ENCODE data around the gene PDXP. TPM values are rescaled to one million over a fixed set of nuclear protein-coding genes. Genes with fewer than 3 reads are reported as not detected.
A peak's percentile ranks its signal among the peaks of the same experiment; 100 is the strongest.

The PDXP gene
- total and polyA plus RNA-seq, 4 experiments from 2014 or later, result 0.38 to 9.8 (median 7.2) TPM

DNA sequence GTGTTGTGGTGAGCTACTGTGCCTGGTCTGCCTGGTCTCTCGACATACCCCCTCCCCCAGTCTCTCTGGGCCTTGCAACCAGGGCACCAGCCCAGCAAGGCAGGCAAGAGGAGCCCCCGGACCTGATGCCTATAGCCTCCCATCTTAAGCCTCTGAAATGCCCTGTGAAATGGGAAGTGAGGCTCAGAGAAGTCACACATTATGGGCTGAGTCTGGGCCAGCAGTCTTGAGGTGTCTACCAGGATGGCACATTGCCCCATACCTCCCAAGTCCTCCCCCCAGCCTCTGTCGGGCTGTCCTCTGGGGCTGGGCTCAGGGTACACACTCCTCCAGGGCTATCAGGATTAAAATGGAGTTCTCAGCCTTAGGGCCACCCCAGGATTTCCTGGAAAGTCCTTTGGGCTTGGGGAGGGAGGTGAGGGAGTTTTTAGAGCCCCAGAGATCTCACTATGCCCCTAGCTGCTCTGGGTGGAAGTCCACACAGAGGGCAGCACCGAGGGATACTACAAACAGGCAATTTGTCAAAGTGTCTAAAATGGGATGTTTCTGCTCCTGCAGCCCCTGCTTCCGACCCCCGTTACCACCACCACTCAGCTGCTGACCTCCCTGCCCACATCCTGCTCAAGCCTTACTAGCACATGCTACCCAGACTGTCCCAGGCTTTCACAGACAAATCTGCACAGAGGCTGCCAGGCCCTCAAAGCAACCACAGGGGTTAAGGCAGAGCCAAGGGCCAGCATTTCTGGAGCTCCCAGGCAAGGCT lies 22.2 kb upstream of the PDXP start:
- POLR2A ChIA-PET (ENCODE audit: partially characterized antibody), result interaction anchor here (0.8 to 12.1 kb wide), 9 partner anchors 7 to 50 kb away, joined by 3 to 247 read pairs (median 17); partner anchors contain the start of genes GGA1, LGALS1, NOL12 and PDXP

DNA sequence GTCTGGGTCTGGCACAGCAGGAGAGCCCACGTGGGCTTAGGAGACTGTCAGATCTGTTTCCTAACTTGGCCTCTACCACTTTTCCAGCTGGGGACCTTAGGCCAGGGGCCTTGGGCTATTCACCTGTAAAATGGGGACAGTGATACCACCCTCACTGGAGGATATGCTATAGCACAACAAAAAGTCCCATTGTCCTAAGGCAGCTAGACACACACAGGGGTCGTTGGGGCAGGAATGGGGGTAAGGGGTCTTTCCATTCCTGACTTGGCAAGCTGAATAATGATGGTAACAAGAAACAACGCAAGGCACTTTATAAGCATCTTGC lies 21.6 kb upstream of the PDXP start:
- Mint-ChIP-seq H3K4me3 (peak overlapping the region in 6 of 8 donors; percentile 9 to 96 (median 68)), H3K36me3 (peaks cover 0 to 27% of the 10 kb centered on the region in 2 donors), H3K27ac (peak overlapping the region; percentile 87 to 94 (median 91)), H3K4me1 (peaks cover 44 to 87% (median 60%) of the 10 kb centered on the region in 4 donors), H3K27me3 (no peaks in the 10 kb centered on the region), H3K9me3 (no peaks in the 10 kb centered on the region)
- Histone ChIP-seq H3K9me3 (ENCODE audit: control insufficient read depth in 1 of 2, low read length in 2 of 2) (no peaks in the 10 kb centered on the region), H3K36me3 (ENCODE audit: insufficient read depth, low read length) (peaks cover 4% of the 10 kb centered on the region), H3K27me3 (ENCODE audit: insufficient read depth, low read length) (no peaks in the 10 kb centered on the region), H3K4me1 (ENCODE audit: insufficient read depth, low read length) (peaks cover 88% of the 10 kb centered on the region), H3K27ac (ENCODE audit: low read depth, low read length) (peak overlapping the region; percentile 64), H3K4me3 (ENCODE audit: low read length in 2 of 2) (no peak overlapping the region)
- POLR2A ChIA-PET (ENCODE audit: partially characterized antibody), result interaction anchor here (0.8 to 12.1 kb wide), 9 partner anchors 8 to 49 kb away, joined by 3 to 247 read pairs (median 17); partner anchors contain the start of genes GGA1, LGALS1, NOL12 and PDXP
- intact Hi-C loops (cut with micrococcal nuclease), result loop anchor here (10.0 kb wide), 1 partner anchor 208 kb away; the partner anchor contains the start of genes ANKRD54 and EIF3L
- CTCF ChIA-PET (ENCODE audit: partially characterized antibody), result interaction anchor here (1.0 to 22.8 kb wide), 10 partner anchors 3 to 70 kb away, joined by 4 to 558 read pairs (median 10); partner anchors contain the start of genes GGA1, LGALS1, NOL12 and PDXP
- DNase-seq, result no peak

More for the DNA sequence above, 22.2 kb upstream of the PDXP start:
- H3K36me3 Mint-ChIP-seq, result peaks cover 0 to 27% of the 10 kb centered on the region in 2 donors
- DNase-seq, result no peak
- H3K4me3 ChIP-seq (ENCODE audit: low read length in 2 of 2), result no peak overlapping the region
- H3K27me3 Mint-ChIP-seq, result no peaks in the 10 kb centered on the region
- peaks cover under 1% of the 10 kb centered on the region for H3K36me3 ChIP-seq (ENCODE audit: insufficient read depth, low read length)
- peaks cover 84% of the 10 kb centered on the region for H3K4me1 ChIP-seq (ENCODE audit: insufficient read depth, low read length)
- intact Hi-C loops (cut with micrococcal nuclease), result loop anchor here (10.0 kb wide), 1 partner anchor 208 kb away; the partner anchor contains the start of genes ANKRD54 and EIF3L
- H3K27ac Mint-ChIP-seq, result peak overlapping the region; percentile 87 to 94 (median 91)
- no peaks in the 10 kb centered on the region for H3K27me3 ChIP-seq (ENCODE audit: insufficient read depth, low read length)
- CTCF ChIA-PET (ENCODE audit: partially characterized antibody), result interaction anchor here (1.0 to 22.8 kb wide), 9 partner anchors 4 to 69 kb away, joined by 4 to 558 read pairs (median 14); partner anchors contain the start of genes GGA1, LGALS1, NOL12 and PDXP
- peaks cover 40 to 87% (median 58%) of the 10 kb centered on the region in 4 donors for H3K4me1 Mint-ChIP-seq
- no peaks in the 10 kb centered on the region for H3K9me3 ChIP-seq (ENCODE audit: control insufficient read depth in 1 of 2, low read length in 2 of 2)
- H3K4me3 Mint-ChIP-seq, result peak overlapping the region; percentile 9 to 96 (median 66)
- H3K9me3 Mint-ChIP-seq, result no peaks in the 10 kb centered on the region
- H3K27ac ChIP-seq (ENCODE audit: low read depth, low read length), result peak overlapping the region; percentile 64

DNA sequence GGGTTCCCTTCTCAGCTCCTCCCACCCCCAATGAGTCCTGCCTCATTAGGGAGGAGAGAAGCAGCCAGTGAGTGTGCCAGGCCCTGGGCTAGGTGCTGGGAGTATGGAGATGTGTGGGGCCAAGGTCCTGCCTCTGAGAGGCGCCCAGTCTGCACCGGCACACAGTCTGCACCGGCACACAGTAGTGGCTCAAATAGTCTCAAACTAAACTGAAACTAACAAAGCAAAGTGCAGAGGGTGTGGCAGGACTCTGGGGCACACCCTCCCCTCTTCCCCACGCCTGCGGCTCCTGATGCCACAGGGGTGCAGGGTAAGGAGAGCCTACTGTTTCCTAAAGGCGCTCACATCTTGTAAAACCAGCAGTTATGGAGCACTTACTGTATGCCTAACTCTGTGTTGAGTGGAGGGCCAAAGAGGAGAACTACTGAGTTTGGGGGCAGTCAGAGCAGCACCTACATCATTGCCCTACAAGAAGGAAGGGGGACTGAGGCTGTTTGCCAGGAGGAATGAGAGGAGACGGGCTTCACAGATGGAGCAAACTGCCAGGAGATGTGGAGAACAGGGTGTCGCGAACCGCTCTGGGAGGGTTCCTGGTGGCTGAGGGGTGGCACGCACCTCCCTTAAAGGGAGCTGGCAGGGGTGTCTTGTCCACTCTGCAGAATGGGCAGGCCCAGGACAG lies 20.0 kb upstream of the PDXP start:
- peaks cover 42 to 88% (median 63%) of the 10 kb centered on the region in 4 donors for H3K4me1 Mint-ChIP-seq
- Histone ChIP-seq H3K27me3 (ENCODE audit: insufficient read depth, low read length) (no peaks in the 10 kb centered on the region), H3K9me3 (ENCODE audit: control insufficient read depth in 1 of 2, low read length in 2 of 2) (no peaks in the 10 kb centered on the region), H3K27ac (ENCODE audit: low read depth, low read length) (peak overlapping the region; percentile 64), H3K4me1 (ENCODE audit: insufficient read depth, low read length) (peaks cover 88% of the 10 kb centered on the region), H3K36me3 (ENCODE audit: insufficient read depth, low read length) (peaks cover 19% of the 10 kb centered on the region), H3K4me3 (ENCODE audit: low read length in 2 of 2) (peak overlapping the region; percentile 33 to 75)
- H3K36me3 Mint-ChIP-seq, result peaks cover 5 to 34% of the 10 kb centered on the region in 2 donors
- ChIA-PET POLR2A (ENCODE audit: partially characterized antibody) (interaction anchor here (0.9 to 12.1 kb wide), 8 partner anchors 10 to 48 kb away, joined by 3 to 247 read pairs (median 56); partner anchors contain the start of genes GGA1, LGALS1, NOL12 and PDXP), CTCF (ENCODE audit: partially characterized antibody) (interaction anchor here (0.9 to 22.8 kb wide), 6 partner anchors 1 to 41 kb away, joined by 3 to 558 read pairs (median 75); partner anchors contain the start of genes GGA1, LGALS1, NOL12 and PDXP)
- peak overlapping the region; percentile 84 to 96 (median 92) for H3K27ac Mint-ChIP-seq
- peak; percentile 39 to 55 (median 49) for DNase-seq
- peak overlapping the region; percentile 89 to 98 (median 92) for H3K4me3 Mint-ChIP-seq
- intact Hi-C loops (cut with micrococcal nuclease), result loop anchor here (1.0 to 10.0 kb wide), 6 partner anchors 11 to 206 kb away; partner anchors contain the start of genes ANKRD54, EIF3L, GGA1 and PDXP
- no peaks in the 10 kb centered on the region for H3K27me3 Mint-ChIP-seq
- no peaks in the 10 kb centered on the region for H3K9me3 Mint-ChIP-seq

DNA sequence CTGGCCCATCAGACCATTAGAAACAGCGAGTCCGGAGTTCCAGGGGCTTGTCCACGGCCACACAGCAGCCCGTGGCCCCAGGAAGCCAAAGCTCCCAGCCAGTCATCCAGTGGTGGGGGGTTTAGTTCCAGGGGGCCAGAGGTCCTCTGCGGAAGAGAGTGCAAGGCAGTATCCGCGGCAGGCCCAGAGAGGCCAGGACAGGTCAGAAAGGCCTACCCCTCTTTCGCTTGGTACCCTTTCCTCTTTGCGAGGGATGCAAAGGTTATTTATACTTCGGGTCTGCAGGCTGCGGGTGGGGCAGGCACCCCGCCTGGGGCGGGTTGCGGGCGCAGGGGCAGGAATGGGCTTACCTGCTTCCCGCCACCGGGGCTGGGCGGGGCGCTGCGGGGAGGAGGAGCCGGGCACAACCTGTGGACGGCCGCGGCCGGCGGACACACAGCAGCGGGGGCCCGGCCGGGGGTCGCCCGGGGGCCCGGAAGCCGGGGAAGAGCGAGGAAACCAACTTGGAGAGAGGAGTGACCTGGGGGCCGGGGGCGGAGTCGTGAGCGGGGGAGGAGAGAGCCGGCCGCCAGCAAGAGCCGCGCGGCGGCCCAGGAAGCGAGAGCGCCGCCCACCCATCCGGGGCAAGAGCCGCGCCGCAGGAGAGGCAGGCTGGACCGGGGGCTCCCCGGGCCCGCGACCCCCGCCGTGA lies 19.3 kb upstream of the PDXP start, which contains the start of gene SH3BP1:
SH3BP1 (plus strand) TSS at position 600 of the 691 bp plus-strand sequence. CDS start 119 bp downstream, outside the sequence.
- Mint-ChIP-seq H3K36me3 (peaks cover 10 to 36% of the 10 kb centered on the region in 2 donors), H3K4me1 (peaks cover 40 to 86% (median 62%) of the 10 kb centered on the region in 4 donors), H3K27me3 (no peaks in the 10 kb centered on the region), H3K27ac (peak within 1 kb of the TSS; percentile 90 to 97 (median 94)), H3K4me3 (peak within 1 kb of the TSS; percentile 90 to 100 (median 94)), H3K9me3 (no peaks in the 10 kb centered on the region)
- ChIA-PET CTCF (ENCODE audit: partially characterized antibody) (interaction anchor here (0.9 to 20.3 kb wide), 4 partner anchors 12 to 41 kb away, joined by 3 to 558 read pairs (median 304); partner anchors contain the start of genes GGA1, LGALS1, NOL12 and PDXP), POLR2A (ENCODE audit: partially characterized antibody) (interaction anchor here (0.6 to 12.1 kb wide), 12 partner anchors 10 to 47 kb away, joined by 3 to 247 read pairs (median 8); partner anchors contain the start of genes GGA1, LGALS1, NOL12 and PDXP)
- H3K4me3 ChIP-seq (ENCODE audit: low read length in 2 of 2), result peak within 1 kb of the TSS; percentile 75 to 84
- H3K27me3 ChIP-seq (ENCODE audit: insufficient read depth, low read length), result no peaks in the 10 kb centered on the region
- peaks cover 85% of the 10 kb centered on the region for H3K4me1 ChIP-seq (ENCODE audit: insufficient read depth, low read length)
- H3K36me3 ChIP-seq (ENCODE audit: insufficient read depth, low read length), result peaks cover 24% of the 10 kb centered on the region
- peak within 1 kb of the TSS; percentile 64 for H3K27ac ChIP-seq (ENCODE audit: low read depth, low read length)
- H3K9me3 ChIP-seq (ENCODE audit: control insufficient read depth in 1 of 2, low read length in 2 of 2), result no peaks in the 10 kb centered on the region
- peak; percentile 49 to 63 (median 50) for DNase-seq
- intact Hi-C loops (cut with micrococcal nuclease), result loop anchor here (1.0 to 10.0 kb wide), 5 partner anchors 16 to 206 kb away; partner anchors contain the start of genes ANKRD54, EIF3L, GGA1 and PDXP

DNA sequence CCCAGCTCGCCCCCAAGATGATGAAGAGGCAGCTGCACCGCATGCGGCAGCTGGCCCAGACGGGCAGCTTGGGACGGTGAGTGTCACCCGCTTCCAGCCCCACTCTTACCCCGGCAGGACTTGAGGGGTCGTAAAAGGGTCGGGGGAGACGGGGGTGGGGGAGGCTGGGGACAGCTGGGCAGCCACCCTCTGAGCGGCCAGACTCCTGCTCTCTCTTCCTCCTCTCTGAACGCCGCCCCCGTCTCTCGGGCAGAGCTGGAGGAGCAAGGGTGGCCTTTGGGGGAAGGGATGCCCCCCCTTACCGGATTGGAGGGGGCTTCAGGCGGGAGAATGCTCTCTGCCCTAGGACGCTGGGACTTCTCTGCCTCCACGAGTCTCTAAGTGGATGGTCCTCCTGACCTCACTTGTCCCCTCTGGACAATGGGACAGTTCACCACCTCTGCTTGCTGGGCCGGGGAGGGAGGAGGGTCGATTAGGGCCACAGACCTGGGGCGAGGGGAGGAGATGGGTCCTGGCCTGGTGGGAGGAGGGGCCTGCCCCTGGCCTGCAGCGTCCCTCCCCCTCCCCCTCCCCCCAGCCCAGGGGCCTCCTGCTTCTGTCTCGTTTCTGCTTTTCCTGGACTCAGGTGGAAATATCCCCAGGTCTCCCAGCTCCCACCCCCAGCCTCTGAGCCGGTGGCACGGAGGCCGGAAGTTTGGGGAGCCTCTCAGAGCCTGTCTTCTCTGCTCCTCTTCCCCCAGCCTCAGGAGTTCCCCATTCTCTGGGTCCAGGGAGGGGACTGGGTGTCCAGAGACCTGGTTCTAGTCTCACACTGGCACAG lies 18.5 kb upstream of the PDXP start:
- H3K27me3 ChIP-seq (ENCODE audit: insufficient read depth, low read length), result no peaks in the 10 kb centered on the region
- H3K36me3 ChIP-seq (ENCODE audit: insufficient read depth, low read length), result peaks cover 32% of the 10 kb centered on the region
- intact Hi-C loops (cut with micrococcal nuclease), result loop anchor here (1.0 to 10.0 kb wide), 5 partner anchors 17 to 205 kb away; partner anchors contain the start of genes ANKRD54, EIF3L, GGA1 and PDXP
- H3K4me1 Mint-ChIP-seq, result peaks cover 35 to 83% (median 59%) of the 10 kb centered on the region in 4 donors
- no peaks in the 10 kb centered on the region for H3K27me3 Mint-ChIP-seq
- peak overlapping the region; percentile 75 to 84 for H3K4me3 ChIP-seq (ENCODE audit: low read length in 2 of 2)
- H3K9me3 Mint-ChIP-seq, result no peaks in the 10 kb centered on the region
- peak in 2 of 5 donors; percentile 30 to 71 for DNase-seq
- peak overlapping the region; percentile 64 for H3K27ac ChIP-seq (ENCODE audit: low read depth, low read length)
- H3K9me3 ChIP-seq (ENCODE audit: control insufficient read depth in 1 of 2, low read length in 2 of 2), result no peaks in the 10 kb centered on the region
- H3K36me3 Mint-ChIP-seq, result peaks cover 10 to 40% of the 10 kb centered on the region in 2 donors
- POLR2A ChIA-PET (ENCODE audit: partially characterized antibody), result interaction anchor here (0.6 to 12.1 kb wide), 12 partner anchors 10 to 48 kb away, joined by 3 to 247 read pairs (median 4); partner anchors contain the start of genes GGA1, LGALS1, NOL12 and PDXP
- peaks cover 78% of the 10 kb centered on the region for H3K4me1 ChIP-seq (ENCODE audit: insufficient read depth, low read length)
- peak overlapping the region; percentile 90 to 100 (median 94) for H3K4me3 Mint-ChIP-seq
- CTCF ChIA-PET (ENCODE audit: partially characterized antibody), result interaction anchor here (0.9 to 20.3 kb wide), 5 partner anchors 13 to 40 kb away, joined by 3 to 558 read pairs (median 221); partner anchors contain the start of genes GGA1, LGALS1, NOL12 and PDXP
- H3K27ac Mint-ChIP-seq, result peak overlapping the region; percentile 86 to 97 (median 91)
